GM19328 (cell line): Measurements from ENCODE around the gene LIPT2.

Experiments used
- ATAC-seq: cut with Tn5 transposase; IDR thresholded peaks from one replicate; pipeline ENCODE4 v1.9.1; 2021; ENCODE audit warnings: mild to moderate bottlenecking, moderate library complexity; ENCODE audit not compliant: unreplicated experiment

The LIPT2 gene

DNA sequence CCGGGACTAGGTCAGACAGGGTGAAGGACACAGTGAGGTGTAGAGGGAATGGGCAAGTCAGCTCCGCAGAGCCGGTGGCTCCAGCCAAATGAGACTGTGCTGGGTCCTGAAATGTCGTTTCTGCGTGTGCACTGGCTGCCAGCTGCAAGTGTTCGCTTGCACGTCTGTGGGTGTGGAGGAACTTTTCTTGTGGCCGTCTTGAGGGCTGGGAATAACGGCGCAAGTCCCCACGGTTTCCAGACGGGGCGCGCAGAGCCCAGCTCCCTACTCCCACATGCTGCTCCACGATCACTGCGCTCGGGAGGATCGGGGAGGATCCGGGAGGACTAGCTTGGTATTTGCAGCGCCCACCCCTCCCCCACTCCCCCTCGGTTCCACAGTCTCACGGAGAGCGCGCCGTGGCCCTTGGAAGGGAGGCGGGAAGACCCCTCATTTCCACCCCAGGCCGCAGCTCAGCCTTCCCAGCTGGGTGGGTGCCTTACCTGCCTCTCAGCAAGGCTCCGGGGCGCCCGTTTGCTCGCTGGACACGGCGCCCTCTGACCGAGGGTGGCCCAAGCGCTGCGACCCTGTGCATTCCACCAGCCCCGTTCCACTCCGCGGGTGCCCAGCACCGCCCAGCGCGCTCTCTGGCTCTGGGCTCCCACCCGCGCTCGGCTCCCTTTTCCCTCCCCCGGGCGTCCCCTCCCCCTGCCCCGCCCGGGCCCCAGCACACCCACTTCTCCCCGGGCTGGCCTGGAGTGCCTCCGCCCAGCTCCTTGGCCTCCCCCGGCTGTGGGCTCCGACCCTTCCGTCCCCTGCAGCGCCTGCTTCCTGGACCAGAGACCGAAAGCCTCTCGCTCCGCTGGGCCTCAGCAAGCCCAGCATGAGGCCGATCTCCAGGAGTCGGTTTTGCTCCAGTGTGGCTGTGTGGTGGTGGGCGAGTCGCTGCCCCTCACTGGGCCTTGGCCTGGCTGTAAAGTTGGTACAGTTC is 26.3 kb downstream of the LIPT2 start, which contains the start of gene KCNE3:
Gene KCNE3 (minus strand): TSS at position 634 of the 970 bp plus-strand sequence. CDS start 9,986 bp downstream, outside the sequence.
- ATAC-seq = no peak

DNA sequence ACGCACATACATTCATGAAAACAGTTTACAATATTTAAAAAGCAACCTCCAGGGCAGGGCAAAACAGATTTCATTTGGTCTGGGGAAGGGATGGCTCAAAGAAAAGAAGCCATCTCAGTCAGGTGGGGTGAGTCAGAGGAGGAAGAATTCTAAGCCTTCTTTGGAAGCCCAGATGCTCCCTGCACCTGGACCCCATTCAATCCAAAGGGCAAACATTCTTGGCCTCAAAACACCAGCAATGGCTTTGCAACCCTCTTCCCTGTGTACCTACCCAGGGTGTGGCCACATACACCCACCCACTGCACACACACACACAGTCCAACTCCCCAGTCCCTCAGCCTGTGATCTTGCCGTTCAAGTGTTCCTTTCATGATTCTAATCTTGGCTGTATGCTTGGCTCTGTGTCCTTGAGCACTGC is 28.2 kb downstream of the LIPT2 start:
- ATAC-seq = no peak

DNA sequence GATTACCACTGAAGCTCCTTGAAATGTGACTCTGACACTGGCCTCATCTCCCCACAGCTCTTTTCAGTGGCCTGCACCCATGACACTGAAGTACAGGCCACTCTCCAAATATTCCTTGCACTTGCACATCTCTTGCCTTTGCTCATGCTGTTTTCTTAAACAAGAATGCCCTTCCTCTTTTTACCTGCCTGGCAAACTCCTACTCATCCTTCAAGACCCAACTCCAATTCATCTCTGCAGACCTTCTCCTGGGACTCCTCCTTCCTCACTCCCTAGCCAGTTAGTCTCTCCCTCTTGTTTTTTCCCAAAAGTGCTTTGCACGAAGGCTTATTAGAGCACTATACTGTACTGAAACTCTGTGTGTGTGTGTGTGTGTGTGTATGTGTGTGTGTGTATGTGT is 28.8 kb downstream of the LIPT2 start:
- no peak for ATAC-seq

DNA sequence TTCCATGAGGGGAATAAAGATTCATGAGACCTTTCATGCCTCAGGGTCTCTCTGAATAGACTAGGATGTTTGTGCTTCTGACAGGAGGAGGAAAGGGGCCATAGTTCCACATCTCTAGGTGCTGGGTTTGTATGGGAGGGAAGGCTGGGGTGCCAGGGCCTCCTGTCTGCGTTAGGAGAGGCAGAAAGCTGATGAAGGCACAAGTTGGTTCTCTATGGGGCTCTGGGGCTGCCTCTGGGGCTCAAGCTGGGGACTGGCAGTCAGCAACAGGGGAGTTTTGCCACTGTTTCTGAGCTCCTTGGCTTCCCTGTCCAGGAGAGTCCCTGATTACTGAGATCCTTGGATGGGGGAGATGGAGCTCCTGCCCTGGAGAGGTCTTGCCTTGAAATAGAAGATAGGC is 30.3 kb downstream of the LIPT2 start:
- no peak for ATAC-seq

DNA sequence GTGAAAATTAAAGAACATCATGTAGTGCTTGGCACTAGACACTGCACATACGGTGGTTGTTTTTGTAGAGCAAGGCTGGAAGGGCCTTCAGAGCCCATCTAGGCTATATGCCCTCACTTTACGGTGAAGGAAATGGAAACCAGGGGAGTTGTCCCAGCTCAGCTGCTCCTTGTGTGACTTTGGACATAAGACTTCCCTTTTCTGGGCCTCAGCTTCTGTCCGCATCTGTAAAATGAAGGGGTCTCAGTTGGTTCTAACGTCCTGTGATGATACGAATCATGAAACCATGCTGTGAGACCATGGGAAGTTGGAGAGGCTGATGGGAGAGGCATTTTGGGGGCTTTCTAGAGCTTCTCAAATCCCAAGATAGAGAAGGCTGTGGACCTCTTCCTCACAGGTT is 30.9 kb downstream of the LIPT2 start:
- no peak for ATAC-seq

DNA sequence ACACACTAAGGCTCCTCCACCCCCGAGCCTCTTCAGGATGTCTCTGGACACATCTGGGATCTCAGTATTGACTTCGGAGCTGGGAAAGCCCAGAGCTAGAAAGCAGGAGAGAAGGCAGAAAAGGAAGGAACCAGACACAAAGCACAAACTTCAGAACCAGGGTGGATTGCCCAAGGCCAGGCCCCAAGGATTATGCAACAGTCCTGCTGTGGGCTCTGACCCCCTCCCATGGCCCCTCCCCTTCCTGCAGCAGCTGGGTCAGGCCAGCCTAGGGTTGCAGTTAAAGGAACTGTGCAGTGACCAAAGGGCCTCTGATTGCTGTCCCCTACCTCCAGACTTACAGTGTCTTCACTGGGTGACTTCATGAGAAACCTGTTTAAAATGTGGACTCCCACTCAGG is 31.5 kb downstream of the LIPT2 start:
- no peak for ATAC-seq

DNA sequence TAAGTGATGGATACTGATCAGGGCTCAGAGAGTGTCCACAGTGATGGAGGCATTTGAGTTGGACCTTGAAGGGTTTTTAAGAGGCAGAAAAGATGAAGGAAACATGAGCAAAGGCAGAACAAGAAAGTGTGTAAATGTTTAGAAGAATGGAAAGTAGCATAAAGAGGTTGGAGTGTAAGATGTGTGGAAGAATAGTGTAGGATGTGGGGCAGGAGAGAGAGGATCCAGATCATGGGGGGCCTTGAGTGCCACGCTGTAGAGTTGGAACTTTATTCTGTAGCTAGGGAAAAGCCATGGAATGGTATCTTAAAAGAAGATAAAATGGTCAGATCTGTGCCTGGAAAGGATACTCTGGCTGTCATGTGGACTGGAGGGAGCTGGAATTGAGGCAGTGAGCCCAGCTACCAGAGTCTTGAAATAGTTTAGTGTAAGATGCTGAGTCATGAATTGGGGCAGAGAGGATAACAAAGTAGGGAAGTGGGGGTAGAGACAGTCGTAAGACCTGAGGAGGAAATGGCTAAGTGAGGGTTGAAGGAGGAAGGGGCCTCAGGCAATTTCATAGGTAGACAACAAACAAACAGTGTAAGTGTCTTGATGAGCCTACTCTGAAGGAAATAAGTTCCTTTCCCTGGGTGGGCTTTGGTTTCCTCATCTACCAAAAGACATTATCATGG is 32.9 kb downstream of the LIPT2 start:
- no peak for ATAC-seq

DNA sequence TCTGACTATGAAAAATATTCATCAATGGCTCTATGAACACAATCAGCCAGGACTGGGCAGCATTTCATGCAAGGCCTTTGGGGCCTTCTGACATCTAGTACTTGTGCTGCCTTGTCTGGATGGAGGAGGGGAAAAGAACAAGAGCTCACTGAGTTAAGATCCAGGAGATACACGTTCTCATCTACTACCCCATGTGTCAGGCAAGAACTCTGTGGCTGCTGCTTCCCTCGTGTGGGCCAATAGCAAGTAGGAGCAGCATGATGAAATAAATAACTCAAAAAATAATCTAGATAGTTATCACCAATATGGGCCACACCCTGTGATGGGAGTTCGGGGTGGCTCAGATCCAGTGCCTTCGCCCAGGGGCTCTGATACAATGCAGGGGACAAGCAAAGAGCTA is 33.5 kb downstream of the LIPT2 start:
- no peak for ATAC-seq

DNA sequence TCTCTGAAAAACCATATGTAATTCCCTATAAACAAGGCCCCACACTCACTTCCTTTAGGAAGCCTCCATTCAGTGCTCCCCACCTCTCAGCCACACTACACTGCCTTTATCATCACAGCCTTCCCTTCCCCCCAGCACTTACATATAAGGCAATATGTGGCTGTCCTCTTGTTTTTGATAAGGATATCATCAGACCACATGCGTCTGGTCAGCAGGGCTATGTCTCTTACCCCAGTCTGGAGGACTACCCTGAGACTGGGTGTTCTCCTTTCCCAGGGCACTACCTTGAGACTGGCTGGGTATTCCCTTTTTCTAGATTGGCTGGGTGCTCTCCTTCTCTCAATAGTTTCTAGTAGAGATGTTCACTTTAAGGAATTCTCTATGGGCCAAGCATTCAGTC is 33.9 kb downstream of the LIPT2 start:
- no peak for ATAC-seq

DNA sequence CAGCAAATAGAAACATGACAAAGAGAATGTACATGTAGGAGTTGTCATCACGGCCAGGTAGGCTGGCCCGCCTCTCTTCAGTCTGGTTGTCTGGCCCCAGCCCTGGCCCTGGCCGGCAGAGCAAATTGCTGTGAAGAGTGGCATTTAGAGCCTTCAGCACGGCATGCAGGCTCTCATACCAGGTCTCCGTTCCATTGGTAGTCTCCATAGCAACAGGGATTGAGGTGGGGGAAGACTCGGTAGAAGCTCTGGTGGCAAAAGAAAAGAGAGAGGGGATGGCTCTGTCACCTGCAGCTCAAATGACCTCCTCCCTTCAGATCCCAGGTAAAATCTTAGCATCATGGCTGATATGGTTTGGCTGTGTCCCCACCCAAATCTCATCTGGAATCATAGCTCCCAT is 36.2 kb downstream of the LIPT2 start:
- ATAC-seq = no peak

DNA sequence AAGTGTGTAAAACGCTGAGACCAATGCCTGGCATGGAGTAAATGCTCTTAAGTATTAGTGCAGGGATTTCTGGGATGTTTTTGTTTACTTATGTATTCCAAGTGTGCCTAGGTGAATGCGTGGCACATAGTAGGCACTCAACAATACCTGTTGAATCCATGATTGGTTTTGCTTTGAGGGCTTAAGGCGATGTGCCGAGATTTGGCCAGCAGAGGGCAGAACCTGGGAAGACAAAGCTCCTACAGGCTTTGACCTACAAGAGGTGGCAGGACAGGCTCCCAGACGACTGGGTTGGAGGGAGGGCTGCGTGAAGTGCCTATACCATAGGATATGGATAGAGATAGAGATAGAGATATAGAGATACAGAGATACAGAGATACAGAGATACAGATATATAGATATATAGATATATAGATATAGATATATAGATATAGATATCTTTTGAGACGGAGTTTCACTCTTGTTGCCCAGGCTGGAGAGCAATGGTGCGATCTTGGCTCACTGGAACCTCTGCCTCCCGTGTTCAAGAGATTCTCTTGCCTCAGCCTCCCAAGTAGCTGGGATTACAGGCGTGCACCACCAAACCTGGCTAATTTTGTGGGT is 40.0 kb downstream of the LIPT2 start:
- no peak for ATAC-seq

DNA sequence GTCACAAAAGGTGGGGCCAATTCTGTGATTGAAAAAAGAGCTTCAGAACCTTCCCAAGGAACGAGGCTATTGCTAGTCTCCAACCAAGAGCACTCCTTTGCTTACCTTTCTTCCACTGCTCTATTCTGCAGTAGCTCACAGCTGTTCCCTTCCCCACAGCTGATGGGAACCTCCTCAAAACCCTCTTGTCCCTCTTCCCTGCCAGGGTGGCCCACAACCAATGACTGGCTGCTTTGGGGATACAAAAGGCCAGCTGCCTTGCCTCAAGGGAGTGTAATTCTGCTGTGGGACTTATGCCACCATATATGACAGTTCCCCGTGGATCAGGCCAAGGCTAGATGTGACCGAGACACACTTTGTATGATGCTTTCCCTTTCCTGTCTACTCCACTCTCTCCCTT is 41.2 kb downstream of the LIPT2 start:
- no peak for ATAC-seq

DNA sequence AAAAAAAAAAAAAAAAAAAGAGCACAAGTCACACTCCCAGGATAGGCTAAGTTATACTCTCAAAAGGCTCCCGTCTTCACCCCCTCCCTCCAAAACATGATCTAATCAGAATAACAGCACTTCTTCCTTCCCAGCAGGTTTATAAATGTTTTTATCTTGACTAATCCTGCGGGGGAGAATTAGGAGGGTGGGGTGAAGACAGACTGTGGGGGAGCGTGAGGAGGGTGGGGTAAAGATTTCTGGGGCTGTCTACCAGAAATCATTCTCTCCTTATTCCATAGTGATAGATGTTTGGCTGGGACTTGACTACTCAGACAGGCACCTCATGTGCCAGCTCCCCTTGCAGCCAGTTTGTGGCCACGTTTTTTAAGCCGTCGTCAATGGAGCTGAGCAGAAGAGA is 43.2 kb downstream of the LIPT2 start:
- no peak for ATAC-seq

DNA sequence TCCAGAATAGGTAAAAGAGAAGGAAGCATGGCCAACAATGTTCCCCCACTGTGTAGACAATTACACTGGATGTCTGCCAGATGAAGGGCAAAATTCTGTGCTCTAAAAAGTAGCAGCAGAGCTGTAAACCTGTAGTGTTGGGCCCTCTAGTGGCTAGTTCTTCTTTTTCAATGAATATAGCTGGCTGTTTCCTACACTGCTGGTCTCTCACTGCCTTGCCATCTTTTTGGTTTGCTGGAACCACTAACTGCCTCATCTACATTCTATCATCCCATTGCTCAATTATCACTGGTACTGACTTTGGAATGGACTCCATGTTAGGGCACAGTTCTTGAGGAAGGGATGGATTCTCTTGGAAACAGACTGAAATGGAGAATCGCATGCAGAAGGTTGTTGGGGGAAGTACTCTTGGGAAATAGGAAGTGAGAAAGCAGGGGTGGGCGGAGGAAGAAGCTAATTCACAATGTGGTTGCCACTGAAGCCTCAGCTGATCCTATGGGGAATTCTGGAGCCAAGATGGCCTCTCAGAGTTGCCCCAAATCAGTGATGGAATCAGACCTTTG is 44.1 kb downstream of the LIPT2 start:
- peak; percentile 51 for ATAC-seq

DNA sequence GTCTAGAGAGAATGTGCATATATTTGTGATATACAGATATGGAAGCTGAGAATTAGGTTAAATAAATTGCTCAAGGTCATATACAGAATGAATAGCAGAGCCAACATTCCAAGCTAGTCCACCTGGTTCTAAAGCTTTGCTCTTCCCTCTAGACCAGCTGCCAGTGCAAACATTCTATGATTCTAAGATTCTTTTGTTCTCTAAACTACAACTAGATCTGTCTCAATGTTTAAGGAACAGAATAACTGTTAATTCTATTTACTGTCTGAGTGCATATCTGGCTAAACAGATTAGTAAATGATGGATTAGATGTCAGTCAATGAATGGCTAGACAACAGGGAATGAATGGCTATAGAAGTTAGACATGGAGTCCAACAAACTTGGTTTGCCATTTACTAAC is 45.8 kb downstream of the LIPT2 start:
- ATAC-seq = no peak

DNA sequence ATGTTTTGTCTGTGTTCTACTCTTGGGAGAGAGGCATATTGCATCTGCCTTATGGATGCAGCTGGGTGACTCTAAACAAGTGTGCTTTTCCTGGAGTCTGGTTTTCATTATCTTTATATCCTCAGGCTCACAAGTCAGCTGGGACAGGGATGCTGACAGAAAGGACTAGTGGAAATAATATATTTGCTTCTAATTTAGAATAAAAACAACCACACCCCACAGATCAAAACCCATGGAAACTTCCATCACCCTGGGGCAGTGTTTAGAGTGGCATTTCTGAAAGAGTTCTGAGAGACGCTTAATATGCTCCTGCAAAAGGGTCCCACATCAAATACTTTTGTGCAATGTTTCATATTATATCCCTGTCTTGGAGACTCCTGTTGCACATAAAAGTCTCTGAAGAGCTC is 47.0 kb downstream of the LIPT2 start:
- ATAC-seq = no peak

DNA sequence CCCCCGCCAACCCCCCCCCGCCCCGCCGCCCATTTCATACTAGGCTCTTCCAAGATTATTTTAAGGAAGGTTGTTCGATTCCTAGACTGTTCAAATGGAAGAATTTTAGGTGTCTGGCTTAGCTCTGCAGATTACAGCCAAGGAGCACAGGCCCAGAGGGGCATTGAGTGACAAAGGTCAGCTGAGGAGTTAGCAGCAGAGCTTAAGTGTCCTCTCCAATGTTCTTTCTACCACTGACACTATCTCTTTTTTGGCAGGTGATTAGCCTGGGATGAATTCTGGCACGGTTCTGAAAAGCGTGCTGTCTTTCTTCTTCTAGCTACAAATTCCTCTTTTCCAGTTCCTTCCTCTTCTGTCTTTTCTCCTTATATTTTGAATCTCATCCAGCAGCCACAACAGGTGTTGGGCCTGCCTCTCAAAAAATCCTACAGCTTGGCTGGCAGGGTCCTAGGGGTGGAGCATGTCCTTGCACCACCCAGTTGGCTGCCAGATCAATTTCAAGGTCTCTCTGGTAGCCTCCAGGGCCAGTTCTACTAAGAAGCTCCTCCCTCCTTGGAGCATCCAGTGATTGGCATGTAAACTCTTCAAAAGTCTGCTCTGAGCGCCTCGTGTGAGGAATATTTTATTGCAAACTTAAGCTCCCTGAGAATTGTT is 49.2 kb downstream of the LIPT2 start:
- ATAC-seq = no peak

DNA sequence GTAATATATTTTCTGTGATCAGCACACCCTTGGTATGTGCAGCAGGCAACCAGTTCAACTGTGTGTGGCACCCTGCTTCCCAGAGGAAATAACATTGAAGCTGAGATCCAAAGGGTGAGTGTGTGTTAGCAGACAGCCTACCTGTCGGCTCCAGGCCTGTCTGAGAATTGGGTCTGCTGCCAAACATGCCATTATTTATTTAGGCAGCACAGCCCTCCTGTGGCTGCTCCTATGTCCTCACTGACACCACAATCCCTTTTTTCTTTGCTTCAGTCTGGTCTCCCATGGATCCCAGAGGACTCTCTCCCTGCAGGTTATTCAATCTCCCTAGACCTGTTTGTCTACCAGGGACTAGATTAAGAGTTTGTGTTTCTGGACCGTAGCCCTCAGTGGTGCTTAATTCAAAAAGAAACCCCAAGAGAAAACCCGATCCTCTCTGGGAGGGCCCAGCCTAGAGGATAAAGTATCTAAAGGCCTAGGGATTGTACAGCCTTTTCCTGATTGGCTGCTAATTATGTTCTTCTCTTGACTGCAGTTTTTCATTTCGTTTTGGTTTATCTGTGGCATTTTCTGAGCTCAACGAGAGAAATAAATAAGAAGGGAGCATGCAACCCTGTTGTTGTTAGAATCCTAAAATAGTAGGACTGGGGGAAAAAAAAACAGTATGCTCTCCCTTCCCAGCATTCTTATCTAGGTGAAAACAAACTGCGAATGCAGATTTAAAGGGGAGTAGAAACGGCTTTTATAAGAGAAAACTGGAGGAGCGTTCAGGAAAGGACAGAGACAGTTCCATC is 50.3 kb downstream of the LIPT2 start:
- ATAC-seq = no peak

DNA sequence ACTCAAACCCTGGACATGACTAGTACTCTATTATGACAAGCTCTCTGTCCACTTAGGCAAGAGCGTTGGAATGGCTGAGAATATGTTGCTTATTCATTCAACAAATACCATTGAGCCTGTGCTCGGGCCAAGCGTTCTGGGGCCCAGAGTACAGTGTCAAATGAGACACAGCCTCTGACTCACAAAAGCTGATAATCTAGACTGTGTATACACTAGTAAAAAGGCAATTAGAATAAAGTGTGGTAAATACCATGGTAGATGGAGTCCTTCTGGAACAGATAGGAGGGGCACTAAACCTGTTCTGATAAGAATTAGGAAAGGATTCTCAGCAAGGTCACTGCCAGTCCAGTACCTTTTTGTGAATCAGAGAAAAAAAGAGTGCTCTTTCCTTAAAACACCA is 50.9 kb downstream of the LIPT2 start:
- ATAC-seq = no peak
